Epithelial cell of prostate (primary cell): Measurements from ENCODE around the gene TRPM1.
"Not testable (repeated sequence)": the region's sequence is repeated elsewhere in the genome, so short reads cannot be mapped to it uniquely, and the experiment has no call there.

Source experiments
- DNase-seq: peaks from one replicate; pipeline ENCODE4 v3.0.0-alpha.2; 2011; ENCODE audit warnings: low read depth, low spot score
- H3K27ac ChIP-seq: fragments of 450-650 bp; 2 replicates; pipeline ENCODE4 v1.5.1; 2017; ENCODE audit warnings: mild to moderate bottlenecking

Gene TRPM1

GRCh38 chr15:31127596-31128261 is 26.2 kb upstream of the TRPM1 start:
- no peak for DNase-seq

GRCh38 chr15:31125061-31125460 is 23.5 kb upstream of the TRPM1 start:
- H3K27ac ChIP-seq: no peak overlapping the region
- no peak for DNase-seq

More at GRCh38 chr15:31127596-31128261, 26.2 kb upstream of the TRPM1 start:
- no peak overlapping the region for H3K27ac ChIP-seq

GRCh38 chr15:31116423-31117030 is 15.0 kb upstream of the TRPM1 start:
- DNase-seq: no peak
- no peak overlapping the region for H3K27ac ChIP-seq

- DNase-seq: no peak
- no peak overlapping the region for H3K27ac ChIP-seq
Observed at GRCh38 chr15:31111091-31111647, 9.6 kb upstream of the TRPM1 start.

GRCh38 chr15:31108836-31109235 is 7.3 kb upstream of the TRPM1 start:
- no peak for DNase-seq
- no peak overlapping the region for H3K27ac ChIP-seq

- no peak for DNase-seq
- no peak overlapping the region for H3K27ac ChIP-seq
Observed at GRCh38 chr15:31106495-31107300, 5.2 kb upstream of the TRPM1 start.

- no peak overlapping the region for H3K27ac ChIP-seq
- no peak for DNase-seq
Observed at GRCh38 chr15:31104003-31104402, 2.5 kb upstream of the TRPM1 start.

- no peak overlapping the region for H3K27ac ChIP-seq
- no peak for DNase-seq
Observed at GRCh38 chr15:31102374-31103342, 1.1 kb upstream of the TRPM1 start.

GRCh38 chr15:31102039-31102321 is 455 bp upstream of the TRPM1 start:
- no peak overlapping the region for H3K27ac ChIP-seq
- no peak for DNase-seq

- H3K27ac ChIP-seq: no peak overlapping the region
- no peak for DNase-seq
Observed at GRCh38 chr15:31100738-31101137, 787 bp downstream of the TRPM1 start.

GRCh38 chr15:31098953-31099740 is 2.4 kb downstream of the TRPM1 start:
- no peak overlapping the region for H3K27ac ChIP-seq
- no peak for DNase-seq

- DNase-seq: no peak
- no peak overlapping the region for H3K27ac ChIP-seq
Observed at GRCh38 chr15:31098491-31098917, 3.0 kb downstream of the TRPM1 start.

GRCh38 chr15:31096563-31096962 is 5.0 kb downstream of the TRPM1 start:
- H3K27ac ChIP-seq: no peak overlapping the region
- DNase-seq: no peak

- no peak overlapping the region for H3K27ac ChIP-seq
- DNase-seq: no peak
Observed at GRCh38 chr15:31091481-31091880, 10.0 kb downstream of the TRPM1 start.

- no peak overlapping the region for H3K27ac ChIP-seq
- no peak for DNase-seq
Observed at GRCh38 chr15:31090766-31091165, 10.8 kb downstream of the TRPM1 start.

GRCh38 chr15:31089368-31090047 is 12.0 kb downstream of the TRPM1 start:
- no peak overlapping the region for H3K27ac ChIP-seq
- no peak for DNase-seq

- DNase-seq: no peak
- no peak overlapping the region for H3K27ac ChIP-seq
Observed at GRCh38 chr15:31088672-31089367, 12.7 kb downstream of the TRPM1 start.

- not testable (repeated sequence) for H3K27ac ChIP-seq, DNase-seq
Observed at GRCh38 chr15:31088041-31088440, 13.5 kb downstream of the TRPM1 start.
